HL-60/S4 treated with retinoic acid at 250 ng/mL for 4 days and 3 days (cell line): ENCODE data around the gene PDE11A.

ENCODE experiments used
- in situ Hi-C: fragments of 300-500 bp; cut with MboI; formaldehyde crosslinking; loops from 2 replicates; pipeline ENCODE4 v1.7.0; 2022; ENCODE audit warnings: low sequenced_read_pairs

The PDE11A gene

DNA sequence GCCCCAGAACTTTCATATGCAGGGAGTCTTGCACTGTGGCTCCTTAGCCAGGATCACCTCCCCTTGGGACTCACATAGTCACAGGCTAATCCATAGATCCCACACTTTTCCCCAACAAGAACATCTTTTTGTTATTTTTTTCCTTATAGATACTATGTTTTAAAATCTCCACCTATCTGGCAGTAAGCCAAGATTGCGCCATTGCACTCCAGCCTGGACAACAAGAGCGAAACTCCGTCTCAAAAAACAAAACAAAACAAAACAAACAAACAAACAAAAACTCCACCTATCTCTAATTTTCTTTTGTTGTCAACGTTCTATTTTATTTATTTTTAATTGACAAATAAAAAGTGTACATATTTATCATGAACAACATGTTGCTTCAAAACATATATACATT is 141.7 kb downstream of the PDE11A start:
- in situ Hi-C loops: no loop called here

DNA sequence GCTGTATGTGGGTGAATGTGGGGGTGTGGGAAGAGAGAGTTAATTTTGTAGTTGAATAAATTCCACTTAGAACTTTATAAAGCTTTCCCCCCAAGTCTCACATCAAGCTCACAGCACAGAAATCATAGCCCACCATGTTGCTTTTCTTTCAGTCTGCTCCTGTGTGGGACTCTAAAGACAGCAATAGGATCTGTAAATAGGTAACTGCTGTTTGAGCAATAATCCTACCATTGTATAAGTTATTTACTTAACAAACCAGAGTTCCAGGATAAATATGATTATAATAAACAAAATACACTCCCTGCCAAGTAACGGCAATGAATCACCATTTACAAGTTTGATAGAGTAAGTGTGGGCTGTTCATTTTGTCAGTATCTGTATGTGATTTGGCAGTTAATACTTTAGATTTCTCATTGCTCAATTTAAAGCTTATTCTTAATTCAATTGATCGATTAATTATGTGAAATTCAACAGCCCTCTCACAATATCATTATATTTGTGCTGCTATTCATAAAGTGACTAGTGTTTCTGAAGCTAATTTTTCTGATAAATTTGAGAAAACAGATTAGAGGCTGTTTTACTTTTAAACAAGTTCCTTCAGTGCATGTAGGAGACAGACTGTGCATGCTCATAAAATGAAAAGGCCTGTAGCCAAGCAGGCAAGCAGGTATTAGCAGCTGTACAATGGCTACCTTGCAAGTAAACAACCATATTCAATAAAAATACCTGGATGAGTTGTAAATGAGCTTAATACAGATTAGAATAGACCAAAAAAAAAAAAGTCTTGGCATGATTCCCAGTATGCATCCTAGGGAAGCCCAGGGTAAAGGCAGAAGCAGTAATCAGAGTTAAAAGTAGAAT is 142.7 kb downstream of the PDE11A start:
- in situ Hi-C loops: no loop called here

- in situ Hi-C loops: no loop called here
Measured at GRCh38 chr2:177923323-177923722, 149.3 kb downstream of the PDE11A start.

- in situ Hi-C loops: no loop called here
Measured at GRCh38 chr2:177921726-177922125, 150.9 kb downstream of the PDE11A start.

DNA sequence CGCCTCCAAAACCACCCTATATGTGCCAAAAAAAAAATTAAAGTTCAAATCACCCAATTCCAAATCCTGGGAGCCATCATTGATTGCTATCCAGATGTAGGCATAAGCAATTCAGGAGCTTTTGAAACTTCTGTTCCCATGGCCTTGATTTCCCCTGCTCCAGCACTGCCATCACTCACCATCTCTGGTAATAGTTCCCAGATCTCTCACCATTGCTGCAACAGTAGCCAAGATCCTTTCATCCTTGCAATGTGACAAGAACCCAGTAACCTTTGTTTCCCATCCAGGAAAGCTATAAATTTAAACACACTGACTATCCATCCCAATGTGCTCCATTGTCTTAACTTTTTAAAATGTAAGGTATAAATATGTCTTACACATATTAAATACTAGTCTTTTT is 155.4 kb downstream of the PDE11A start:
- in situ Hi-C loops: no loop called here

DNA sequence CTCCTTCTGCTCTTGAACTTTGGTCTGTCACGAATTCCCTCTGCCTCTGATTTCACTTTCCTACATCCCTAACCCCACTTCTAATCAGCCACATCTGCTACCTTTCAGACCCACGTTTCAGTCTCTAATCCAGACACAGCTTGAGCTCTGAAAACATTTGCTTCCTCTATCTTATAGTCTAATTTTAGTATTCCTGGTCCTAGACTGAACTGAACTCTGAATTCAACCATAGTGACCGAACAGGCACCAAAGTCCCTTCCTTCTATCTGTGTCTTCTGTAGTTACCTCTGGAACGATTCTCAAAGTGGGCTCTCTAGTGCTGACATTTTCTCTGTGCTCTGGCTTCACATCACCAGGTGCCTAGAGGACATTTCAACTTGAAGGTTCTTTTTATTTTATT is 156.2 kb downstream of the PDE11A start:
- in situ Hi-C loops: no loop called here

DNA sequence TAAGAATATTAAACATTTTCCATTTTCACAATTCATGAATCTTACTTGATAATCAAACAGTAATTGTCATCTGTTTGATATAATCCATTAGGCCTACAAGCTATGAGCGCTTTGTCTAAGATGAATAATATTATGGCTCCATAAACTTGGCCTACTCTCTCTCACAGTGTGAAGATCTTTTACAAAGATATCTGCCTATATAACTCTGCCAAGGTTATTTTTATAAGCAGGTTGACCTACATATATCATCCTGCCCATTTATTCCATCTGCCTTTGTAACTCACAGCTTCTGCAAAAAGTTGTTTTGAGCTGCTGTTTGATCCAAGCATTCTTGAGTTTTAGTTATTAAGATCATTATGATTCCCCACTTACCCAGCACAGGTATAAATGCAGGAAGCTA is 158.3 kb downstream of the PDE11A start:
- in situ Hi-C loops: no loop called here

GRCh38 chr2:177909962-177910361 is 162.6 kb downstream of the PDE11A start:
- in situ Hi-C loops: no loop called here

- in situ Hi-C loops: no loop called here
Measured at GRCh38 chr2:177908824-177909223, 163.8 kb downstream of the PDE11A start.

DNA sequence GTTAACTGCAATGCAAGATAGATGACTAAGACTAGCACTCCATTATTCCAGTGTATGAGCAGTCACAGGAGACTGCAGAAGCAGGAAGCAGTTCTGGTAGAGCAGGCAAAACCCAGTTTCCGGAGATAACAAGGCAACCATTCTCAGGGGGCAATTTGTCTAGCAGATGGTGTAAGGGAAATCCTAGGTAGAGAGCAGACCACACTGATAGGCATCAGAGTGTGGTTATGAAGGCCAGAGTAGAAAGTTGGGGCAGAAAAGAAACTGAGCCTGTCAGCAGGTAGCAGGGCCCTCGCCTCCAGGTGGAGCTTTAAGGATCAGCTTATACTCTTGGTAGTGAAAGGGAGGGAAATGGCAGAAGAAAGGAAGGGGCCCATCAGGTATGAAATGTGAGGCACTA is 164.4 kb downstream of the PDE11A start:
- in situ Hi-C loops: no loop called here

- in situ Hi-C loops: no loop called here
Measured at GRCh38 chr2:177906041-177906718, 166.4 kb downstream of the PDE11A start.

DNA sequence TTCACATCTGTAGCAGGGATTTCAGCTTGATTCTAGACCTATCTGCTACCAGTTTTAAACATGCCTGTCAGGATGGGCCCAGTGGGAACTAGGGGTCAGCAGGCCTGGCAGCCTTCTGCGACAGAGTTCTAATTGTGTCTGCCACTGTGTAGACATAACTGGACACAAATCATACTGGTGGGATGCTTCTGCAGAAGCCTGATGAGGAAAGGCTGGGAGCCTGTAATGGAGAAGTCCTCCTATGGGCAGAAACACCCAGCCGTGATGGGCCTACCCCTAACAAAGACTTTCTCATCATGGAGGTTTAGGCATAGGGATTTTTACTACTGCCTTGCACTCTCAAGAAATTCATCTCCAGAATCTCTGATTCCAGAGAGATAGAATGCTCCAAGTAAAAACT is 166.9 kb downstream of the PDE11A start:
- in situ Hi-C loops: no loop called here

DNA sequence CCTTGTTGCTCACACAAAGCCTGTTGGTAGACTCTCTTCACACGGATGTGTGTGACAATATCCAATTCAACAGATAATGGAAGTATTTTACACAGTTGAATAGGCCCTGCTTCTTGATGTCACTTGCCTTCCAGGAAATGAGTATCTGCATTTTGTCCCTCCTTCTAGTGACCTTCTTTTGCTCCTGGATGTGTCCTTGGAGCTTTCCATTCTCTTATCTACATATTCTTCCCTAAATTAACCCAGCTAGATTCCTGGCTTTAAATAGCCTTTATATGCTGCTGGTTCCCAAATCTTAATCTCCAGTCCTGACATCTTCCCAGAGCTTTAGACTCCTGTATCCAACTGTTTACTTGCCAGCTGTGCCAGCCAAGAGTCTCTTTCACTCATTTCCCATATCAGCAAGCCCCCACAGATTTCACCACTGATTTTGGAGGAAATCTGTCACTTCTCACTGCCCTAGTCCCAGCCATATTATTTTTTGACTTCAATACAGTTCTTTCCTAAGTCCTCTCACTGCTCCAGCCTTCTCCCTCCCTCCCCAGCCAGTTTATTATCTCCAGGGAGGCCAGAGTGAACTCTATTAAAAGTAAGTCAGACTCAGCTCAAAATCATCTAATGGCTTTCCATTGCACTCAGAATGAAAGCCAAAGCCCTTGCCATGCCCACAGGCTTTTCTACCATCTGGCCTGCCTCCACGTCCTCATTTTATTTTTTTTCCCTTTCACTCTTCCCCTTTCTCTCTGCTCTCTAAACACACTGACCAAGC is 170.0 kb downstream of the PDE11A start:
- in situ Hi-C loops: no loop called here

DNA sequence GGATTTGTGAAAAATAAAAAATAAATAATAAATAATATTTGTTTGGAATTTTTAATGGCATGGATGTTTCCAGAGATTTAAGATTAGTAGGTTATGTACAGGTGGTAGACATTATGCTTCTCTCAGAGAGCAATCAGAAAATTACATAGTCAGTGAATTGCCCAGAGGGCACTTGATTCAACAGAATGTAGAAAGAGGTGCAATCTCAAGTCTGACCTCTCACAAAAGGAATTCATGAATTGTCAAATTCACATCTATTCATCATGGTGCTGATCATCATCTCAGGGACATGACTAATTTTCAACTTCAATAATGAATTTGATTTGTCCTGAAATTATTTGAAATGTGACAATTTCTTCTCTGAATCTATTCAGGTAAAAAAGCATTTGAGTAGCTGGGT is 172.5 kb downstream of the PDE11A start:
- in situ Hi-C loops: no loop called here

DNA sequence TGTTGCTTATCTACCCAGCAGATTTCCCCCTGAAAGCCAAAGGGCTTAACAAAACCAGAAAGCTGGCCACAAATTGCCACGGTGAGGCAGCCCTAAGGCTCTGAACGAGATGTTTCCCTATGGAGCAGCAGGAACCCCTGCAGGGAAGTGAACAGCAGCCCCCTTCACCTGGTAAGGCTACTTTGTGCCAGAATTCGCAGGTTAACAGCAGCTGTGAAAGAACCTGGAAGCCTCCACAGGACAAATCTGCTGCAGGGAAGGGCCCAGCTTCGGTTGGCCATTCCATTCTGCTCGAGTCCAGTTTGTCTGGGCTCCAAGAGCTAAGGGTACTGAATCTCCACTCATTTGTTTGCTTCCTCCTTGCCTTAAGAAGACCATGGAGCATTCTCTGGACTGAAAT is 175.3 kb downstream of the PDE11A start:
- in situ Hi-C loops: no loop called here

DNA sequence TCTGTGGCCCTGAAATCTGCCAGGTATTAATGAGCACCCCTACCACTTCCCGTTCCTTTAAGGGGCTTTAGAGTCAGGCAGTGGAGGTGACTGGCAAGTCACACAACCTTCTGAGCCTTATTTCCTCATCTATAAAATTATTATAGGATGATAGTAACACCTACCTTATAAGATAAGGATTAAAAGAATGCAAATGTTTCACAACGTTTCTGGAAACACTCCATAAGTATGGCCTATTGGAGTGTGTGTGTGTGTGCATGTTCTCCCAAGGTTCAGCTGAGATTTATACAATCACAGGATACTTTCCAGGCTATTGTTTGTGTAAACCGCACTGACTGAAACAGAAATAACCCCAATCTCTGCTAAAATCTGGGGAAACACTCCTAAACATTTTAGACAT is 176.0 kb downstream of the PDE11A start:
- in situ Hi-C loops: no loop called here

- in situ Hi-C loops: no loop called here
Measured at GRCh38 chr2:177894546-177894945, 178.0 kb downstream of the PDE11A start.

DNA sequence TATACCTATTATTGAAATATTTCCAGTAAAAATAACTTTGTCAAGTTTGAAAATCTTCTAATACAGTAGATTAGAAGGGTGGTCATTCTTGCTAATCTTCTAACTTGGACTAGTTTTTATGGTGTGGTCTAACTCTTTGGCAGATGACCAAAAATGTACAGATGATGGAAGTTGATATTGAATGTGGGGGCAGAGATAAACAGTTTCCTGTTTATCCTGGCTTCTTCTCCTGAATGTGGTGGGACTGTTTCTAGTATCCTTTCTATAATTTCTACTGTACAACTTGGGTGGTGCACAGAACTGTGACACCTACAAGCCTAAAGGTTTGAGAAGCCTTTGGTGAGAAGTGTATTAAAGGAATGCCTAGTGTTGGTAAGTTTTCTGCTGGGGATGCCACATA is 178.7 kb downstream of the PDE11A start:
- in situ Hi-C loops: no loop called here

- in situ Hi-C loops: no loop called here
Measured at GRCh38 chr2:177891533-177891932, 181.0 kb downstream of the PDE11A start.

GRCh38 chr2:177889818-177890460 is 182.6 kb downstream of the PDE11A start:
- in situ Hi-C loops: no loop called here

GRCh38 chr2:177888581-177888980 is 184.0 kb downstream of the PDE11A start:
- in situ Hi-C loops: no loop called here
